Suprapubic skin (tissue), 3 donors: ENCODE data around the gene RPL37A.

ENCODE experiments used
- CTCF ChIP-seq, 2 donors: fragments of 200-600 bp in 1 of 2; fragments of 450-650 bp in 1 of 2; sonication (generic) in 1 of 2; IDR thresholded peaks; one replicate each; pipeline ENCODE4 v1.5.1; 2016 to 2019; ENCODE audit warnings: antibody characterized with exemption in 2 of 2, mild to moderate bottlenecking in 1 of 2, moderate library complexity in 1 of 2
- POLR2A ChIP-seq, 2 donors: fragments of 450-650 bp; IDR thresholded peaks; one replicate each; pipeline ENCODE4 v1.6.1; 2017; ENCODE audit warnings: antibody characterized with exemption in 2 of 2, mild to moderate bottlenecking in 2 of 2, moderate library complexity in 2 of 2

DNA sequence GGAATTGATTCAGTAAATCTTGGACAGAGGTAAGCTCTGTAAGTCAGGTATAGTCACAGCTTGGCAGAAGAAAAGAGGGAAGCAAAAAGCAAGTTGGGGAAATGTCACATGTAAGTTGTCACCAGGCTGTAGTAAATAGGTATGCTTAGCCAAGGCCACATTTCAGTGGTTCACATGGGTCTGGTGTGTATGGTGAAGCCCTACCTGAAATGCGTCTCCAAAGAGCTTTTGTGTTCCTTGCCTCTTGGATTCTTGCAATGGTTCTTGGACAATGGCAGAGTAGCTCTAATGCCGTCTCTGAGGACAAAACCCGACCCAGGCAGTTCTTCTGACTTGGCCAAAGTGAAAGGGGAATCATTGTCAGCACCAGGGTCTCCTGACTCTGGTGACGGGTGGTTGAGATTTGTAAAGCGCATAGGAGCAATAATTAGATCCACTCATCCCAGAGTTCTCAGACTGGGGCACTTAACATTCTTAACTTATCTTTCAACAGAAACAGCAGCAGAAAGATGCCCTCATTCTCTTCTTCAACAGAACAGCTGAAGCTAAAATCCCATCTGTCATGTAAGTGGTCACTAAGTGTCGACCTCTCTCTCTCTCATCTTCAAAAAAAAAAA lies 34.4 kb upstream of the RPL37A start:
- TF ChIP-seq POLR2A (IDR thresholded peaks at IDR 0.05): no peak
- TF ChIP-seq CTCF (IDR thresholded peaks at IDR 0.05): no peak
